HUES64 (cell line): ENCODE results near the gene PPP2R5D.
A peak's percentile ranks its signal among the peaks of the same experiment; 100 is the strongest.
"Not testable (repeated sequence)": the region's sequence is repeated elsewhere in the genome, so short reads cannot be mapped to it uniquely, and the experiment has no call there.

Experiments
- H3K27ac ChIP-seq: 2 replicates; pipeline ENCODE4 v1.7.0; 2013; ENCODE audit warnings: low read depth, low read length, inconsistent platforms
- H3K27me3 ChIP-seq: 2 replicates; pipeline ENCODE4 v1.6.1; 2013; ENCODE audit warnings: mild to moderate bottlenecking, low read length; ENCODE audit not compliant: insufficient read depth
- H3K36me3 ChIP-seq: 2 replicates; pipeline ENCODE4 v1.6.1; 2013; ENCODE audit warnings: mild to moderate bottlenecking, low read length; ENCODE audit not compliant: insufficient read depth
- H3K4me1 ChIP-seq: 2 replicates; pipeline ENCODE4 v1.6.1; 2013; ENCODE audit warnings: mild to moderate bottlenecking, low read length, moderate library complexity; ENCODE audit not compliant: insufficient read depth
- H3K4me3 ChIP-seq: 2 replicates; pipeline ENCODE4 v1.5.1; 2013; ENCODE audit warnings: mild to moderate bottlenecking, low read length, moderate library complexity
- H3K9ac ChIP-seq: 2 replicates; pipeline ENCODE4 v1.6.1; 2013; ENCODE audit warnings: mild to moderate bottlenecking, low read depth, low read length
- H3K9me3 ChIP-seq: 2 replicates; pipeline ENCODE4 v1.6.1; 2013; ENCODE audit warnings: low read depth, low read length; ENCODE audit not compliant: insufficient read depth
- WGBS: fragments of 150-250, 120-280 bp; methylation state at CpG from one replicate; pipeline ENCODE4 v1.1.7; 2013; ENCODE audit warnings: missing lambda C conversion rate; 5-methylcytosine and 5-hydroxymethylcytosine counted together

Gene PPP2R5D

GRCh38 chr6:42947950-42948349 lies 36.4 kb upstream of the PPP2R5D start:
- H3K9me3 ChIP-seq, result no peaks in the 10 kb centered on the region
- no peaks in the 10 kb centered on the region; the same call in 1 of the 2 replicates for H3K4me1 ChIP-seq
- no peaks in the 10 kb centered on the region for H3K27me3 ChIP-seq
- H3K4me3 ChIP-seq, result no peak overlapping the region
- H3K36me3 ChIP-seq, result peaks cover 8% of the 10 kb centered on the region; the same call in 1 of the 2 replicates
- H3K9ac ChIP-seq, result no peak overlapping the region
- H3K27ac ChIP-seq, result no peak overlapping the region

- H3K9me3 ChIP-seq, result no peaks in the 10 kb centered on the region
- no peaks in the 10 kb centered on the region for H3K27me3 ChIP-seq
- no peak overlapping the region for H3K27ac ChIP-seq
- no peaks in the 10 kb centered on the region for H3K36me3 ChIP-seq
- 93% methylated on average over 4 of the region's 4 CpGs for WGBS
- H3K4me1 ChIP-seq, result no peaks in the 10 kb centered on the region; the same call in 1 of the 2 replicates
- H3K4me3 ChIP-seq, result no peak overlapping the region
- H3K9ac ChIP-seq, result no peak overlapping the region
Observed at GRCh38 chr6:42952389-42952788, 32.0 kb upstream of the PPP2R5D start.

- H3K4me1 ChIP-seq, H3K9me3 ChIP-seq, H3K27ac ChIP-seq, H3K27me3 ChIP-seq, H3K9ac ChIP-seq, H3K36me3 ChIP-seq, H3K4me3 ChIP-seq: not testable (repeated sequence)
- WGBS, result 94% methylated on average over 4 of the region's 4 CpGs
Observed at GRCh38 chr6:42954405-42954804, 30.0 kb upstream of the PPP2R5D start.

- Histone ChIP-seq H3K9me3 (no peaks in the 10 kb centered on the region), H3K27ac (no peak overlapping the region), H3K27me3 (peaks cover 30% of the 10 kb centered on the region), H3K4me3 (no peak overlapping the region), H3K9ac (no peak overlapping the region), H3K36me3 (no peaks in the 10 kb centered on the region), H3K4me1 (no peaks in the 10 kb centered on the region)
- 85% methylated on average over 6 of the region's 8 CpGs for WGBS
Observed at GRCh38 chr6:42958125-42958524, 26.2 kb upstream of the PPP2R5D start.

GRCh38 chr6:42959917-42960242 lies 24.5 kb upstream of the PPP2R5D start:
- H3K9me3 ChIP-seq, result no peaks in the 10 kb centered on the region
- peak overlapping the region; percentile 56 for H3K4me3 ChIP-seq
- 40% methylated on average over 13 of the region's 13 CpGs for WGBS
- no peaks in the 10 kb centered on the region; the same call in 1 of the 2 replicates for H3K4me1 ChIP-seq
- H3K36me3 ChIP-seq, result no peaks in the 10 kb centered on the region
- H3K9ac ChIP-seq, result peak overlapping the region; percentile 40; the same call in 1 of the 2 replicates
- H3K27ac ChIP-seq, result no peak overlapping the region
- peaks cover 30% of the 10 kb centered on the region for H3K27me3 ChIP-seq

- no peaks in the 10 kb centered on the region for H3K36me3 ChIP-seq
- H3K27me3 ChIP-seq, result peaks cover 30% of the 10 kb centered on the region
- peak within 1 kb of the TSS; percentile 40; the same call in 1 of the 2 replicates for H3K9ac ChIP-seq
- H3K27ac ChIP-seq, result no peak within 1 kb of the TSS
- H3K4me3 ChIP-seq, result peak within 1 kb of the TSS; percentile 56
- 3% methylated on average over 62 of the region's 62 CpGs for WGBS
- no peaks in the 10 kb centered on the region for H3K9me3 ChIP-seq
- H3K4me1 ChIP-seq, result no peaks in the 10 kb centered on the region; the same call in 1 of the 2 replicates
Observed at GRCh38 chr6:42960243-42961019, 23.9 kb upstream of the PPP2R5D start, which contains the start of gene GNMT. Gene GNMT, plus strand, starts transcription at chr6:42960754. Its CDS starts 14 bp downstream, at chr6:42960768.

GRCh38 chr6:42961020-42961470 lies 23.3 kb upstream of the PPP2R5D start:
- H3K9ac ChIP-seq, result no peak overlapping the region; the same call in 1 of the 2 replicates
- H3K9me3 ChIP-seq, result no peaks in the 10 kb centered on the region
- H3K4me3 ChIP-seq, result peak overlapping the region; percentile 56

GRCh38 chr6:42962096-42962495 lies 22.3 kb upstream of the PPP2R5D start:
- H3K9me3 ChIP-seq, result no peaks in the 10 kb centered on the region
- WGBS, result 89% methylated on average over 12 of the region's 12 CpGs
- H3K36me3 ChIP-seq, result no peaks in the 10 kb centered on the region
- H3K27ac ChIP-seq, result no peak overlapping the region
- H3K27me3 ChIP-seq, result peaks cover 30% of the 10 kb centered on the region
- H3K4me3 ChIP-seq, result no peak overlapping the region
- H3K9ac ChIP-seq, result no peak overlapping the region
- no peaks in the 10 kb centered on the region; the same call in 1 of the 2 replicates for H3K4me1 ChIP-seq

More at GRCh38 chr6:42961020-42961470, 23.3 kb upstream of the PPP2R5D start:
- Histone ChIP-seq H3K27me3 (peaks cover 30% of the 10 kb centered on the region), H3K36me3 (no peaks in the 10 kb centered on the region), H3K4me1 (no peaks in the 10 kb centered on the region; the same call in 1 of the 2 replicates), H3K27ac (no peak overlapping the region)
- WGBS, result 31% methylated on average over 15 of the region's 15 CpGs

- Histone ChIP-seq H3K9ac (no peak overlapping the region), H3K4me1 (no peaks in the 10 kb centered on the region; the same call in 1 of the 2 replicates), H3K27me3 (peaks cover 30% of the 10 kb centered on the region), H3K4me3 (no peak overlapping the region), H3K9me3 (no peaks in the 10 kb centered on the region), H3K27ac (no peak overlapping the region), H3K36me3 (no peaks in the 10 kb centered on the region)
- 91% methylated on average over 12 of the region's 13 CpGs for WGBS
Observed at GRCh38 chr6:42962502-42963178, 21.7 kb upstream of the PPP2R5D start.

- 83% methylated on average over 12 of the region's 12 CpGs for WGBS
- Histone ChIP-seq H3K9ac (no peak overlapping the region), H3K27ac (no peak overlapping the region)
Observed at GRCh38 chr6:42963179-42963854, 21.1 kb upstream of the PPP2R5D start.

More at GRCh38 chr6:42963179-42963854, 21.1 kb upstream of the PPP2R5D start:
- H3K27me3 ChIP-seq, result peaks cover 30% of the 10 kb centered on the region
- no peak overlapping the region for H3K4me3 ChIP-seq
- no peaks in the 10 kb centered on the region; the same call in 1 of the 2 replicates for H3K4me1 ChIP-seq
- H3K36me3 ChIP-seq, result no peaks in the 10 kb centered on the region
- H3K9me3 ChIP-seq, result no peaks in the 10 kb centered on the region
